HCT116 (cell line): ENCODE data around the gene PIK3R6. TPM values are rescaled to one million over a fixed set of nuclear protein-coding genes. Genes with fewer than 3 reads are reported as not detected.

Source experiments
- ATAC-seq: fragments of 200-7000 bp; cut with Tn5 transposase; 2 replicates; pipeline ENCODE4 v1.9.1; 2020; ENCODE audit warnings: mild to moderate bottlenecking, moderate library complexity
- BruUV-seq: library from RNA; stranded (reverse); fragments of 400-500 nt; replicated peaks from 2 replicates; lab custom pipeline; 2021; lab: Mats Ljungman, UMichigan
- CTCF ChIA-PET: fragments of 300-600 bp; sonication (Branson Sonifier 250); formaldehyde crosslinking; loops from one replicate; lab custom pipeline; 2021; ENCODE audit warnings: antibody characterized with exemption; lab: Charles Lee
- POLR2A ChIA-PET: fragments of 300-600, 350-600 bp; sonication (Branson Sonifier 250); formaldehyde crosslinking; loops from one replicate; lab custom pipeline; 2021; ENCODE audit warnings: antibody characterized with exemption; lab: Charles Lee
- RAD21 ChIA-PET, 2 experiments: fragments of 300-600 bp; sonication (Branson Sonifier 250); formaldehyde crosslinking; loops; one replicate each; lab custom pipeline; 2023; ENCODE audit warnings: low total read pairs in 2 of 2; ENCODE audit not compliant: uncharacterized antibody in 2 of 2, unreplicated experiment in 2 of 2, low non-redundant PET in 1 of 2; lab: Charles Lee
- DNase-seq: peaks from one replicate; pipeline ENCODE4 v3.0.0-alpha.2; 2010; ENCODE audit warnings: low read depth, low spot score
- H2AFZ ChIP-seq: fragments of 200-600 bp; shearing (Covaris generic), sonication (generic); 2 replicates; pipeline ENCODE4 v1.6.1; 2017; ENCODE audit warnings: low read depth, mixed run types, mixed read lengths, antibody characterized with exemption, low read length; ENCODE audit not compliant: poor library complexity, severe bottlenecking
- H3K27ac ChIP-seq: 2 replicates; pipeline ENCODE4 v1.5.1; 2012; ENCODE audit warnings: low read depth, low read length
- H3K27me3 ChIP-seq: fragments of 200-600 bp; sonication (generic); 2 replicates; pipeline ENCODE4 v1.6.1; 2016; ENCODE audit warnings: mixed run types, low read length, mixed read lengths; ENCODE audit not compliant: insufficient read depth
- H3K36me3 ChIP-seq, 2 experiments: fragments of 200-500 bp in 1 of 2; fragments of 200-600 bp in 1 of 2; sonication (Bioruptor generic) in 1 of 2; sonication (generic) in 1 of 2; 2 replicates each; pipeline versions ENCODE4 v1.5.1 to v1.6.1; 2014 to 2016; ENCODE audit warnings: low read length in 2 of 2, inconsistent platforms in 1 of 2, mixed read lengths in 1 of 2, mixed run types in 1 of 2; ENCODE audit not compliant: insufficient read depth in 2 of 2, control insufficient read depth in 1 of 2
- H3K4me1 ChIP-seq, 2 experiments: fragments of 200-600 bp in 1 of 2; sonication (generic) in 1 of 2; 2 replicates each; pipeline versions ENCODE4 v1.5.1 to v1.6.1; 2012 to 2017; ENCODE audit warnings: low read length in 2 of 2, inconsistent platforms in 1 of 2, mild to moderate bottlenecking in 1 of 2, mixed read lengths in 1 of 2, mixed run types in 1 of 2, moderate library complexity in 1 of 2; ENCODE audit not compliant: insufficient read depth in 2 of 2, control insufficient read depth in 1 of 2
- H3K4me2 ChIP-seq: fragments of 200-600 bp; sonication (generic); 2 replicates; pipeline ENCODE4 v1.6.1; 2017; ENCODE audit warnings: mixed run types, low read length, mixed read lengths
- H3K4me3 ChIP-seq, 2 experiments: fragments of 200-600 bp in 1 of 2; sonication (generic) in 1 of 2; replicated peaks in 1 of 2; 2 replicates each; pipeline ENCODE4 v1.5.1; 2011 to 2016; ENCODE audit warnings: low read length in 2 of 2, control low read depth in 1 of 2, low read depth in 1 of 2, mild to moderate bottlenecking in 1 of 2, mixed read lengths in 1 of 2, mixed run types in 1 of 2
- H3K79me2 ChIP-seq: fragments of 200-600 bp; sonication (generic); 2 replicates; pipeline ENCODE4 v1.6.1; 2017; ENCODE audit warnings: mild to moderate bottlenecking, mixed run types, low read length, moderate library complexity, mixed read lengths; ENCODE audit not compliant: insufficient read depth
- H3K9ac ChIP-seq: fragments of 200-600 bp; sonication (generic); 2 replicates; pipeline ENCODE4 v1.6.1; 2016; ENCODE audit warnings: low read length, mixed read lengths
- H3K9me2 ChIP-seq: fragments of 200-600 bp; sonication (generic), shearing (Covaris generic); 2 replicates; pipeline ENCODE4 v1.6.1; 2017; ENCODE audit warnings: mixed run types, mild to moderate bottlenecking, moderate library complexity; ENCODE audit not compliant: insufficient read depth
- H3K9me3 ChIP-seq, 2 experiments: fragments of 200-500 bp in 1 of 2; fragments of 200-600 bp in 1 of 2; sonication (Bioruptor generic) in 1 of 2; sonication (generic) in 1 of 2; 2 replicates each; pipeline ENCODE4 v1.6.1; 2014 to 2017; ENCODE audit warnings: low read length in 2 of 2, mixed read lengths in 2 of 2, inconsistent platforms in 1 of 2, low read depth in 1 of 2, mild to moderate bottlenecking in 1 of 2, mixed run types in 1 of 2, moderate library complexity in 1 of 2; ENCODE audit not compliant: control insufficient read depth in 1 of 2, insufficient read depth in 1 of 2
- H4K20me1 ChIP-seq: fragments of 200-600 bp; sonication (generic), shearing (Covaris generic); 2 replicates; pipeline ENCODE4 v1.6.1; 2017; ENCODE audit warnings: mixed run types, mild to moderate bottlenecking, moderate library complexity; ENCODE audit not compliant: insufficient read depth
- ATF3 ChIP-seq: IDR thresholded peaks from 2 replicates; pipeline ENCODE4 v1.6.1; 2012
- CEBPB ChIP-seq: IDR thresholded peaks from 2 replicates; pipeline ENCODE4 v1.6.1; 2012; ENCODE audit warnings: low read depth
- CTCF ChIP-seq, 3 experiments: fragments of 200-600 bp in 1 of 3; sonication (generic) in 1 of 3; IDR thresholded peaks in 2 of 3; conservative IDR thresholded peaks in 1 of 3; 2 replicates each; pipeline ENCODE4 v1.5.1; 2012 to 2017; ENCODE audit warnings: low read depth in 2 of 3, low read length in 2 of 3, antibody characterized with exemption in 1 of 3, borderline replicate concordance in 1 of 3, control low read depth in 1 of 3, mild to moderate bottlenecking in 1 of 3, mixed read lengths in 1 of 3, mixed run types in 1 of 3, moderate library complexity in 1 of 3; ENCODE audit not compliant: insufficient read depth in 1 of 3
- EGR1 ChIP-seq: IDR thresholded peaks from 2 replicates; pipeline ENCODE4 v1.6.1; 2012; ENCODE audit warnings: low read depth
- EZH2 ChIP-seq: fragments of 200-600 bp; sonication (generic); IDR thresholded peaks from 2 replicates; pipeline ENCODE4 v1.6.1; 2017; ENCODE audit warnings: antibody characterized with exemption, mixed run types
- EZH2phosphoT487 ChIP-seq: fragments of 200-600 bp; IDR thresholded peaks from 2 replicates; pipeline ENCODE4 v1.6.1; 2018; ENCODE audit warnings: antibody characterized with exemption, borderline replicate concordance
- FOSL1 ChIP-seq: IDR thresholded peaks from 2 replicates; pipeline ENCODE4 v1.6.1; 2012; ENCODE audit warnings: low read depth
- JUND ChIP-seq: IDR thresholded peaks from 2 replicates; pipeline ENCODE4 v1.6.1; 2012
- MAX ChIP-seq: IDR thresholded peaks from 2 replicates; pipeline ENCODE4 v1.6.1; 2012
- POLR2A ChIP-seq: IDR thresholded peaks from 2 replicates; pipeline ENCODE4 v1.7.0; 2011; ENCODE audit warnings: borderline replicate concordance; ENCODE audit not compliant: insufficient read depth, insufficient read length; ENCODE audit errors: extremely low read depth
- POLR2AphosphoS5 ChIP-seq: IDR thresholded peaks from 2 replicates; pipeline ENCODE4 v1.6.1; 2011; ENCODE audit warnings: mild to moderate bottlenecking, low read depth, low read length, moderate library complexity
- REST ChIP-seq: IDR thresholded peaks from 2 replicates; pipeline ENCODE4 v1.6.1; 2012; ENCODE audit warnings: low read depth
- SIN3A ChIP-seq: IDR thresholded peaks from 2 replicates; pipeline ENCODE4 v1.6.1; 2012; ENCODE audit warnings: low read depth
- SP1 ChIP-seq: IDR thresholded peaks from 2 replicates; pipeline ENCODE4 v1.6.1; 2012; ENCODE audit warnings: low read depth
- SRF ChIP-seq: IDR thresholded peaks from 2 replicates; pipeline ENCODE4 v1.6.1; 2012; ENCODE audit warnings: low read depth
- TCF7L2 ChIP-seq: IDR thresholded peaks from 2 replicates; pipeline ENCODE4 v1.7.0; 2011; ENCODE audit warnings: borderline replicate concordance, inconsistent platforms; ENCODE audit not compliant: insufficient read depth, insufficient read length; ENCODE audit errors: extremely low read depth
- ZBTB33 ChIP-seq: IDR thresholded peaks from 2 replicates; pipeline ENCODE4 v1.6.1; 2011; ENCODE audit warnings: mild to moderate bottlenecking, low read length, moderate library complexity; ENCODE audit not compliant: insufficient replicate concordance; ENCODE audit errors: extremely low read depth
- ZFX ChIP-seq: fragments of 450-650 bp; IDR thresholded peaks from 2 replicates; pipeline ENCODE4 v1.6.1; 2017
- ZNF274 ChIP-seq: fragments of 200-500 bp; sonication (Bioruptor generic); IDR thresholded peaks from 2 replicates; pipeline ENCODE4 v1.6.1; 2014; ENCODE audit warnings: mild to moderate bottlenecking, low read depth, low read length, inconsistent platforms
- intact Hi-C: fragments of 100-400 bp; cut with micrococcal nuclease; formaldehyde crosslinking; loops from 2 replicates; pipeline ENCODE4 v1.10.0; 2022
- total RNA-seq: library from RNA; stranded (reverse); gene quantifications from one replicate; pipeline ENCODE4 v1.2.1, GENCODE V29; 2021; ENCODE audit not compliant: unreplicated experiment

PIK3R6 gene
- total RNA-seq, 1 experiment from 2014 or later, result 0.07 TPM

GRCh38 chr17:8888704-8889302 is 21.3 kb upstream of the PIK3R6 start:
- H3K9me3 ChIP-seq, result no peaks in the 10 kb centered on the region
- no peak overlapping the region for H3K27ac ChIP-seq
- no peaks in the 10 kb centered on the region for H3K79me2 ChIP-seq
- H3K4me3 ChIP-seq, result no peak overlapping the region
- no peaks in the 10 kb centered on the region for H4K20me1 ChIP-seq
- H3K9me2 ChIP-seq, result no peaks in the 10 kb centered on the region
- H3K27me3 ChIP-seq, result no peaks in the 10 kb centered on the region
- DNase-seq (no peak), ATAC-seq (no peak)
- H3K4me2 ChIP-seq, result no peak overlapping the region
- no peaks in the 10 kb centered on the region for H3K36me3 ChIP-seq
- ChIA-PET POLR2A (interaction anchor here (0.5 kb wide), 1 partner anchor 31 kb away, joined by 4 read pairs; no protein-coding TSS in a partner anchor), CTCF (interaction anchor here (1.1 to 2.0 kb wide), 3 partner anchors 9 to 633 kb away, joined by 4 to 9 read pairs (median 4); no protein-coding TSS in a partner anchor), RAD21 (no interaction called here)
- no peak for TF ChIP-seq EGR1
- TF ChIP-seq ZBTB33, result no peak
- TF ChIP-seq SP1, result no peak
- no peak for TF ChIP-seq MAX
- no peak for TF ChIP-seq SRF
- no peak for TF ChIP-seq POLR2A
- TF ChIP-seq EZH2phosphoT487, result no peak
- TF ChIP-seq ATF3, result no peak
- no peak for TF ChIP-seq REST
- TF ChIP-seq TCF7L2, result no peak
- TF ChIP-seq CEBPB, result no peak
- no peak for TF ChIP-seq JUND
- TF ChIP-seq ZNF274, result no peak
- TF ChIP-seq ZFX, result no peak
- TF ChIP-seq FOSL1, result no peak
- TF ChIP-seq POLR2AphosphoS5, result no peak
- no peak; a peak in 1 of 6 replicates for TF ChIP-seq CTCF (IDR thresholded peaks at IDR 0.05 in 2 of 3, conservative IDR thresholded peaks at IDR 0.05 in 1 of 3; ENCODE audit: borderline replicate concordance in 1 of 3, insufficient read depth in 1 of 3, low read depth in 2 of 3, low read length in 2 of 3)
- no peak for TF ChIP-seq SIN3A
- TF ChIP-seq EZH2, result no peak
- intact Hi-C loops, result loop anchor here (1.0 kb wide), 1 partner anchor 109 kb away; no protein-coding TSS in a partner anchor
- peaks cover 0 to 20% of the 10 kb centered on the region in 2 experiments; a peak in 2 of 4 replicates for H3K4me1 ChIP-seq
- BruUV-seq, result no TSS peak
- H2AFZ ChIP-seq, result no peak overlapping the region
- H3K9ac ChIP-seq, result no peak overlapping the region
